ENCODE measurements around the gene KLK11.

KLK11 gene

DNA sequence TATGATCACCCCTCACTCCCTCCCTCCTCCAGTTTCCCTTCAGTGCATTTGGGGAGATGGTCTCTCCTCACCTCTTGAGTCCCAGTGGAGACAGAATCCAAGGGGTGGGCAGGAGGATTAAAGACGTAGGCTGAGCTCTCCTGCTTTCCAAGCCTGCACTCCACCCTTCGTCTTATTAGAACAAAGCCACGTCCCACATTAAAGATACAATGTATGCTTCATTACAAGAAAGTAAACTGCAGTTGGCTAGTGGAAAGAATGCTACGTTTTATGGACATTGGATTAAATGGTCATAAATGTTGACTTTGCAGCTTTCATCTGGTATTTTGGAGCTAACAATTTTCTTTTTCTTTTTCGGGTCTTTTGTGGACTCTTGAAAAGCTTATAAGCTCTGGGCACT lies 1.5 kb upstream of the KLK11 start:
- DNase-seq (ENCODE audit: low read depth) = no peak

DNA sequence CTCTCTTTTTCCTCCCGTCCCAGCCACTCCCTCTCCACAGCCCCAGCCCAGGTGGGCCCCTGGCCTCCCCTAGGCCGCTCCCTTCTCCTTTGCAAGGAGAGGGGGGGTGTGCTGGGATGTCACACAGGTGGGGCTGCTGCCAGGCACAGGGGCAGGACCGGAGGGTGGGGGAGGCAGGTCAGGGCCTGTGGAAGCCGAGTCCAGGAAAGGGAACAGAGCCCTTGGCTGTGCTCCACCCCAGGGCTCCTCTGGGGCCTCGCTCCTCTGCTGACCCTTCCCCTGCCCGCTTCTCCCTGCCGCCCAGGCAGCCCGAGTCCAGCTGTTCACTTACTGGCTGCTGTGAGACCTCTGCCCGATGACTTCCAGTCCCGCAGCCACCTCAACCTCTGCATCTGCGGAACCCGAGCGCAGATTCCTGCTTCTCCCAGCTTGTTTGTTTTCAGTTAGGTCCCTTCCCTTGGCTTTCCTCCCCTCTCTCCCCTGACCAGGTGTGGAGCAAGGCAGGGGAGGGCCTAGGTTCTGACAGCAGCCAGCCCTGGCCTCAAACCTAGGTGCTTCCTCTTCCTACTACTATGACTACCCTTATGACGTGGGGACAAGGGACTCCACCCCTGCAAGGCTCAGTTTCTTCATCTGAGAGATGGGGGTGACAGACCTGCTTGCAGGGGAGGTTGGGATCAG lies 850 bp upstream of the KLK11 start:
- DNase-seq (ENCODE audit: low read depth) = no peak

DNA sequence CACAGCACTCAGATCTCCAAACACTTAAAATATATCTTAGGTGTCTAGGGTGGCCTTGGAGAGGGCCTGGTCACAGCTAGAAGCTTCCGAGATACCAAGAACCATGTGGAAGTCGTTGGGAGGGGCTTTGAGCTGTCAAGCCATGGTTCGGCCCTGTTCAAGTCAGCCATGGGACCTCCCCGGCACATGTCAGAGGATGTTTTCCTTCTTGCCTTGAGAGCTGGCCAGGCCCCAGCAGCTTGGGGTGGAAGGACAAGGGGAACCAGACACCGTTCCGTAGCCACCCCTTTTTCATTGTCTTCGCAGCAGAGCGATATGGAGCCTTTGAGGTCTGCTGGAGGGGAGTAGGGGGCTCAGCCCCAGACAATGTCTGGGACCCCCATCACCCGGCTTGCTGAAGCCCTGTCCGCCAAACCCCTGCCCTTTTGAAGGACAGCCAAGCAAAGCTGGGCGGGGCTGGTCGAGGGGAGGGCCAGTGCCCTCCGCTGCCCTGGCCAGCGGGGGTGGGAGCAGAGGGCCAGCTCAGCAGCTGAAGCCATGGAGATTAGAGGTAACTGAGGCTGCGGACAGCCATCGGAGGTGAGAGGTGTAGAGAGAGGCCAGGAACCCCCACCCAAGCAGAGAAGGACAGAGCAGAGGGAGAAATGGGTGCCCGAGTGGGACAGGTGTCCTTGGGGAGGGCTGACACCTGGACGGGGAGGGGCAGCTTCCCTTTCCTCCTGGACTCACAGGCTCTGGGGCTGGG lies 435 bp downstream of the KLK11 start:
- no peak for DNase-seq (ENCODE audit: low read depth)

DNA sequence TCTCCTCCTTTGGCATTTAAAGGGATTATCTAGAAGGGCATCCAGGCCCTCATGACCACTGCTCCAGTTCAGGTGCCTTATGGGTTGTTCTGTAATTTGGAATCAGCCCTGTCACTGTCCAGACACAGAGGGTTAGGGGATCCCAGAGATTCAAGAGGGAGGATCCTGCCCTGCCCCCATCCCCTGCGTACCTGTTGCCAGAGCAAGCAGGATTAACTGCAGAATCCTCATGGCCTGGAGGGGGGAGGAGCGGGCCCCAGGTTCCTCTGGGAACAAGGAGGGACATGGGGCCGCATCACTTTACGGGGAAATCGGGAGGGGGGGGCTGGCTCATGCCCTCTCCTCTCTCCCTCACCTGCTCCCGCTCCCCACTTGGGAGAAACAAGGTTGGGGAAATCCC lies 1.0 kb downstream of the KLK11 start:
- no peak for DNase-seq (ENCODE audit: low read depth)

DNA sequence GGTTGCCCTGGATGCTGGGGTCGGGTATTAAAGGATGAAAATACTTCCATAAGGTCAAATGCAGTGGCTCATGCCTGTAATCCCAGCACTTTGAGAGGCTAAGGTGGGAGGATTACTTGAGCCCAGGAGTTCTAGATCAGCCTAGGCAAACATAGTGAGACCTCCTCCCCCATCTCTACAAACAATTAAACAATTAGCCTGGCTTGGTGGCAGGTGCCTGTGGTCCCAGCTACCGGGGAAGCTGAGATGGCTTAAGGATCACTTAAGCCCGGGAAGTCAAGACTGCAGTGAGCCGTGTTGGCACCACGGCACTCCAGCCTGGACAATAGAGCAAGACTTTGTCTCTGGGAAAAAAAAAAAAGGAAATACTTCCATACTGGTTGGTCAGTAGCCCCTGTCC lies 1.5 kb downstream of the KLK11 start:
- DNase-seq (ENCODE audit: low read depth) = no peak

DNA sequence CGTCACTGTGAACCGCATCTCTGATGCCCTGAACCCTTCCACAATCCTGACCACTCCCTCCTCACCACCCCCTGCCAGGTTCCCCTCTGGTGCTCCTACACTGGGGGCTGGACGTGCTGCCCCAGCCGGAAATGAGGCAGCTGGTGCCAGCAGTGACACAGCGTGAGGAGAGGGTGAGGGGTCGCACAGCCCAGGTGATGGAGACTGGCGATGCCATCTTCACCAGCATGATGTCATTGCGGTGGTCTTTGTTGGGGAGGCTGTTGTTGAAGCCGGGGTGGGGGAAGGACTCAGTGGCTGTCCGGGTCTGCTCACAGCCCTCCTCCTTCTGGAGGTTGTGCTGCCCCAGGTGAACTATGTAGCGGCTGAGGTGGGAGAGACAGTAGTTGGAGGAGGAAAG lies 2.5 kb downstream of the KLK11 start:
- no peak for DNase-seq (ENCODE audit: low read depth)

DNA sequence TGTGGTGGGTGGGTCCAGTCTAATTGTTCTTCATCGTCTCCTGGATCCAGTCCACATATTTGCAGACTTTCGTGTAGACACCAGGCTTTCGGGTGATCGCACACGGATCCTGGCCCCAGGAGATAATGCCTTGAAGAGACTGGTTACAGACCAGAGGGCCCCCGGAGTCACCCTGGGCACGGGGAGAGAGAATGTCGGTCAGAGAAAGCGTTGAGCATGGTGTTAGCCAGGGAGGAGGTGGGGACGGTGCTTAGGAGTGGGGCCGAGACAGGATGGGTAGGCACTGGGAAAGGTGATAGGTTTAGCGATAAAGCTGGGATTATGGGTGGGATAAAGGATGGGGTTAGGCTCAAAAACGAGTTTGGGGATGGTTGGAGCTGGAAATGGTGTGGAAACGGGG lies 3.9 kb downstream of the KLK11 start:
- no peak for DNase-seq (ENCODE audit: low read depth)

DNA sequence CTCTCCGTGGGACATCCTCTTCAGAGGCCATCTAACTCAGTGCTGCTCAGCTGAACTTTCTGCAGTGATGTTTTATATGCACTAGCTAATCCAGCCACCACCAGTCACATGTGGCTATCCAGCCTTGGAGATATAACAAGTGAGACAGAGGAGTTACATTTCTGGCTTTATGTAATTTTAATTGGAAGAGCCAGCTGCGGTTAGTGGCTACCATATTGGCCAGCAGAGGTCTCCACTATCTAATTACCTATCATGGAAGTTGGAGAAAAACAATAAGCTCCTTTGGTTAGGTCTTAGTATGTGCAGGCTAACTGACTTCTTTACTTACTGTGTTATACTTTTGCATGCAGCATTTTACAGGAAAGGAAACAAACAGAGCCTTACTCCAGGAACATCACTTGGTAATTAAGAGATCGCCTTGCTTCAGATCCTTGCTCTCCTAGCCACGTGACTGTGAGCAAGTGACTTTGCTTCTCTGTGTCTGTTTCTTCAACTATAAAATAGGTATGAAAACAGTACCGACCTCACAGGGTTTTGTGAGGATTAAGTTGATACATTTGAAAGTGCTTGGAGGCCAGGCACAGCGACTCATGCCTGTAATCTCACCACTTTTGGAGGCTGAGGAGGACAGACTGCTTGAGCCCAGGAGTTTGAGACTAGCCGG lies 5.3 kb downstream of the KLK11 start:
- DNase-seq (ENCODE audit: low read depth) = no peak

DNA sequence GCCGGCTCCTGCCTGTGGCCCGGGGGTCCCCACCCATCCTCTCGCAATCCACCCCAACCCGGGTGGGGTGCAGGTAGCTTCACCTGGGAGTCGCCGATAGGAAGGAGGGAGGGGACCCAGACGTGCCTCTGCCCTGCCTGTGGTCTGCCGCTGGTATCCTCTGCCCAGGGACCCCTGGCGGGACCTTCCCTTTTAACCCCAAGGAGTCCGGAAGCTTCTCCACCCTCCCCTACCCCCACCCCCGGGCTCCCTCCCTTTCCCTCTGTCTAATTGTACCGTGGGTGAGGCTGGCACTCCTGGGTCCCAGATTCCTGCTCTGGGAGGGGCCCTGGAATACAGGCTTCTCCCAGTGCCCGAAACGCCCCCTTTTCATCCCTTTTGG lies 6.9 kb downstream of the KLK11 start, which contains the start of gene KLK10:
TSS of gene KLK10 (minus strand) at position 166 of the 382 bp plus-strand sequence. CDS start 579 bp downstream, outside the sequence.
- no peak for DNase-seq (ENCODE audit: low read depth)

DNA sequence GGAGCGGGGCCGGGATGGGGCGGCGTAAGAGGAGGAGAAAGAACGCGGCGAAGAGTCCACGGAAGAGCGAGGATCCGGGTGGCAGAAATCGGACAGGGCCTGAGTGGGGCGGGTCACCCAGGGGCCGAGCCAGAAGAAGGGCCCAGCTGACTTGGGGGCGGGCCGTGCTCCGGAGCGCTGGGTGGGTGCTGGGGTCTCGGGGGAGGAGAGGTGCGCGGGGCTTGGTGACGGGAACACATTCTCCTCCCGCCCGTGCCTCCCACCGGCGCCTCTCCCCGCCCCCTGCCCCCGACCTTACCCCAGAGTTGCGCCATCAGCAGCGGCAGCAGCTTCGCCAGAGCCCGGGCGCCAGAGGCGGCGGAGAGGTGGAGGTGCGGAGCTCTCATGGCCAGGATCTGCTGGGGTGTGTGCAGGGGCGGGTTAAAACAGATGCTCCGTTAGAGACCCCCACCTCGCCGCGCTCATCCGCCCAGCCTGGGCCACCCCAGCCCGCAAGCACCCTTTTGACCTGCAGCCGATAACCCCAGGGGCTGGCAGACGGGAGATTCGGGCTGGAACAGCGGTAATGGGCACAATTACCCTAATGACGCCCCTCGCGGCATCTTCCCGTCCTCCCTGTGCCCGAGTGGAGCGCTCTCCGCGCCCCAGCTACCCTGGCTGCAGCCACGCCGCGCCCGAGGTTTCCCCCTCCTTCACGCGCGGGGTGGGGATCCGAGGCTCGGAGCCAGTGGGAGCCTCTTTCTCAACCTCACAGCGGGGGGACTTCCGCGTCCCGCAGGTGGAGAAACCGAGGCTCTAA lies 7.5 kb downstream of the KLK11 start:
- no peak for DNase-seq (ENCODE audit: low read depth)

DNA sequence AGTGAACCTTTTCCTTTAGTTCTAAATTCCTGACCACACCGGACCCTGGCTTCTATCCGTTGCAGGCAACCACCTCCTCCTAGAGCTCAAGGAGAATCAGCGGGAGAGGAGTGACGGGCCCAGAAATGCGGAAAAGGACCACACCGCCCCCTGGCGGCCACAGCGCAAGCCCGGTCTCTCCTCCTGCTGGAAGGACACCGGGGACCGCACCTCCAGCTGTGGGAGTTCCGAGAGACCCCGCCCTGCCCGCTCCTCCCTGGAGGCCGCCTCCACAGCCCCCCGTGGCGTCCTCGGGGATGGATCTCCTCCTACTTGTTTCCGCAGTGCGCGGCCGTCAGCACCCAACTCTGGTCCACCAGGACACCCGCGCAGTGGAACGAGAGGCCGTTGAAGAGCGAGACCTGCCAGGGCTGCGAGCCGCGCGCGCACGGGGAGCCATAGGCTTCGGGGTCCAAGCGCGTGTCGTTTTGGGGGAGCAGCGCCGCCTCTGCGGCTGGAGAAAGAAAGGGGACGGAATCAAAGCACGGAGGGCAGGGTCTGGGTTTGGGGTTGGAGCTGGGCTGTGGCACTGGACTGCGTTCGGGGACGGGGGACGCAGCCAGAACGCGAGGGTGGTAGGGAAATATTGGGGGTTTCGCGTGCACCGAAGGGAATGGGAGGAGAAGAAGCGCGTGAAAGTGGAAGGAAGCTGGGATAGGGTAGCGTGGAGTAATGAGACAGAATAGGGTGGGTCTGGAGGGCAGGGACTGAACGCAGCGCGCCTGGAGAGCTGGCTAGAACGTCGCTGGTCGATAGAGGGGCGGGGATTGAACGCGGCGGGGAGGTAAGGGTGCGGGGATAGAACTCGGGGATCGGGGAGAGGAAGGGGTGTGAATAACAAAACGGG lies 9.4 kb downstream of the KLK11 start:
- DNase-seq (ENCODE audit: low read depth) = peak; percentile 59

DNA sequence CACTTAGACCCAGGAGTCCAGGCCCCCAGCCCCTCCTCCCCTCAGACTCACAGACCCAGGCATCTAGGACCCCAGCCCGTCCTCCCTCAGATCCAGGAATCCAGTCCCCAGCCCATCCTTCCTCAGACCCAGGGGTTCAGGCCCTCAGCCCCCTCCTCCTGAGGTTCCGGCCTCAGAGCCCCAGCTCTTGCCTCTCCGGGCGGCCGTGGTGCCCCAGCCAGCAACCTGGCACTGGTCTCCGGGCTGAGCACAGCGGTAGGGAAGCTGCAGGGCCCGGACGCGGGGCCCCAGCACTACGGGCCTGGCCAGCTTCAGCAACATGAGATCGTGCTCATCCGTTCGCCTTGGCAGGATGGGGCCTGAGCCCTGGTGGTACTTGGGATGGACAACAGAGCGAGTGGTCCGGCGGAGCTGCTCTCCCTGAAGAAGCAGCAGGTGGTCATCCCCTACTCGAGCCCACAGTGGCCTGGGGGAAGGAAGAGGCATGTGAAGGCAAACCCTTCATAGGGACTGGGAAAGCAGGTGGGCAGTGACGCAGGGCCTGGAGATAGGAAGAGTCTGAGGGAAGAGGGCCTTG lies 10.6 kb downstream of the KLK11 start:
- DNase-seq (ENCODE audit: low read depth) = no peak

DNA sequence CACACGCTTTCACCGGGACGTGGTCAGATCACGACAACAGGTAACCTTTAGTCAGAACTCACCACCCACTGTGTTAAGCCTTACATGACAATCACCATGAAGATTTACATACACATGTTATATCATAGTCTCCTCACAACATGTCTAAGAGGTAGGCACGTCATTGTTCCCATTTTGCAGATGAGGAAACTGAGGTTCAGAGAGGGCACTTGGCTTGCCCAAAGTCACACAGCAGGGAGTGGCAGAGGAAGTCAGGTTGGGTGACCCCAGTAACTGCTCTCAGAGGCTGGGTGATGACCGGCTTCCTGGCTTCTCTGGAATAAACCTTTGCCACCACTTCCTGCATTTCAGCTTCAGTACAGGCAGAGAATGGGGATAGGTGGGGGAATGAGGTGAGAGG lies 12.2 kb downstream of the KLK11 start:
- no peak for DNase-seq (ENCODE audit: low read depth)

DNA sequence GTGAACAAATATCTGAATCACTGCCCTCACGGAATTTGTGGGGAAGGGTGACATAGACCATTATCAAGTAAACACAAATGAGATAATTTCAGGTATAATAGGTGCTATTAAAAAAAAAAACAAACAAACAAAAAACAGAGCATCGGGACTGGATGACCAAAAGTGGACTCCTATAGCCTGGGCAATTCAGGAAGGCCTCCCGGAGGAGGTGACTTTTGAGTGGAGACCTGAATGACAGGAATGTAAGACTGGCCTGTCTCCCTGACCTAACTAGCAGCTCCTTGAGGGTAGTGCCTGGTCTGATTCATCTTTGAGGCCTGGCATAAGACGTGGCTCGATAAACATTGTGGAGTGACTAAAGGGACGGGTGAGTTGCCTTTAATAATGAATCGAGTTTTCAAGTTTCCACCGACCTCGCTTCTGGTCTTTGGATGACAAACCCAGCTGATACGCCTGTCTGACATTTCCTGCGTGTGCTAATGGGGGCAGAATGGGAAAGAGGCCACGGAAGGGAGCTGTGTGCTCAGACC lies 13.7 kb downstream of the KLK11 start:
- DNase-seq (ENCODE audit: low read depth) = no peak

DNA sequence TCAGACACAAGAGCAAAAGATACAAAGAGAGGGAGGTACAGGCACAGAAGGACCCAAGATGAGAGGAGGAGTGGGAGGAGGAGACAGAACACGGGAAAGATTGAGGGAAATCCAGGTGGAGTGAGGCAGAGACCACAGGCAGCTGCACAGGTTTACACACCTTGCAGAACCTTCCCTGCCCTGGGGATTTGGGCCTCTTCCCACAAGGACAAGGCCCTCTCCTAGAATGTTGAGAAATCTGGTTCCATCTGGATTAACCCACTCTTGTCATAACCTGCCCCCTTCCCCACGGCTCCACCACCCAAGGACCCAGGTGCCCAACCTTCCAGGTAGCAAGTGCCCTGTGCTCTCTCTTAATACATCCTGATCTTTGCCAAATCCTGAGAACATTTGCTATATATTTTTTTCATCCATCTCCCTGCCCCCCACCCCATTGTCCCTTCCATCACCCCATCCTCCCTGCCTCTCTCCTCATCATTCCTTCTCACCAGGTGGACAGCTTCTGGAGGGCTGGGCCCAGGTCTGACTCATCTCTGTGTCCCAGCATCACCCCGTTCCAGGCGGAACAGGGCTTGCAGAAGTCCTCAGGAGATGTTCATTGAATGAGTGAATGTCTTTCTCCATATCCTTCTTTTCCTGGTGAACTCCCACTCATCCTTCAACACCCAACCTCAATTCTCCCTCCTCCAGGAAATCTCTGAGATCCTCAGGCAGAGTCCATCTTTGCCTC lies 16.2 kb downstream of the KLK11 start:
- no peak for DNase-seq (ENCODE audit: low read depth)

DNA sequence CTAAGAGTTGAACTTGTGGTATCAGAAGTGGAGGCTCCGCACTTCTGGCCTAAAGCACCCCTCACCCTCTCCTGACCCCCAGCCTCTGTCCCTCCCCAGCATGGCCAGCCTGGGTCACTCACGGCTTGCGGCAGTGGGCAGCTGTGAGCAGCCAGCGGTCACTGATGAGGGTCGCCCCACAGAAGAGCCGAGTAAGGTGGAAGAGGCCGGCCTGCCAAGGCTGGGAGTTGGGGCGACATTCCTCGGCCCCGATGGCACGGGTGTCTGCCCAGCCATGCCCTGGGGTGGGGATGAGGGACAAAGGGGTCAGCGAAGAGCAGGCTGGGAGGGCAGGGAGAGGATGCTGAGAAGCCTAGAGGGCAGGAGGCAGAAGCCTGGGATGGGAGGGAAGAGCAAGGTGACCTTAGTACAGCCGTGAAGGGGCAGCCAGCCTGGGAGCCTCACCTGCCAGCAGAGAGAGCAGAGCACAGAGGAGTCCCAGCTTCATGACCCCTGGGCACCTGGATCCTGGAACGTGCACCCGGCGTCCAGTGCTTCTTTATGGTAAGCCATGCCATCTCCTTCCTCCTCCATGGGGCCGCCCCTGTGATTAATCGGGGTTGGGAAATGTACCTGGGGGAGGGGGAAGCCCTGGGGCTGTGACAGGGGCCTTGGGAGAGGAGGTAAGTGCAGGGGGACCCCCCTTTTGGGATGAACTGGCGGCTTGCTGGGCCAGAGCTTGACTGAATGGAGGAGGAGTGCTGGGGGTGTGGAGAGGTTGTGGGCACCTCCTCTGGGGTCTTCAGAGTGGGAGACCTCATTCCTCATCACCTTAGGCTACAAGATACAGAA lies 17.1 kb downstream of the KLK11 start:
- DNase-seq (ENCODE audit: low read depth) = no peak

DNA sequence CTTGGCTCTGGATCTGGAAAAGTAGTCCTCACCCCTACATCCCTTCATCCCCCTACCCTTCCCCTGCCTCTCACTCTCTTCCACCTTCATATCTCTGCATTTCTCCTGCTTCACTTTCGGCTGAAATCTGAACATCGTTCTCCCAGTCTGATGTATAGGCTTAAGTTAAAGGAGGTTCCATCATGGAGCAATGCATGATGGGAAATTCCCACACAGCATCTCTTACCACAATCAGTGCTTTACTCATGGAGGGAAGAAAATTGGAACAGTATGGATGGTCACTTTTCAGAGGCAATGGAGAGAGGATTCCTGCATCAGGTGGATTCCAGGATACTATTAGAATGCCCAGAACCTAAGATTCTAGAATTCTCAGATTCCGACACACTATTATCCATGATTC lies 18.9 kb downstream of the KLK11 start:
- no peak for DNase-seq (ENCODE audit: low read depth)

DNA sequence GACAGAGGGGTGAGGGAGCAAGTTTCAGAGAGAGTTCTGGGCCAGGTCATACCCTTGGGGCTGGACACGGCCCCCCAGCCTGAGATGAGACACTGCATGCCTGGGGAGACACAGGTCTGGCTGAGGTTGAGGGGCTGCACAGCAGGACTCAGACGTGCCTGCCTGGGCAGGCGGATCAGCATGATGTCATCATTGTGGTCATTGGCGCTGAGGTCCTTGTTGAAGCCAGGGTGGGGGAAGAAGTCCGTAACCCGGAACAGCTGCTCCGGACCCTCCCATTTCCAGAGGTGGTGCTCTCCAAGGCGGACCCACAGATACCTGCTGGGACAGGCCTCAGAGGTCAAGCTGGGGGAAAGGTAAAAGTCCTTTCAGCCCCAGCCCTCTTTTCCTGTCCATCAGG lies 20.0 kb downstream of the KLK11 start:
- no peak for DNase-seq (ENCODE audit: low read depth)

DNA sequence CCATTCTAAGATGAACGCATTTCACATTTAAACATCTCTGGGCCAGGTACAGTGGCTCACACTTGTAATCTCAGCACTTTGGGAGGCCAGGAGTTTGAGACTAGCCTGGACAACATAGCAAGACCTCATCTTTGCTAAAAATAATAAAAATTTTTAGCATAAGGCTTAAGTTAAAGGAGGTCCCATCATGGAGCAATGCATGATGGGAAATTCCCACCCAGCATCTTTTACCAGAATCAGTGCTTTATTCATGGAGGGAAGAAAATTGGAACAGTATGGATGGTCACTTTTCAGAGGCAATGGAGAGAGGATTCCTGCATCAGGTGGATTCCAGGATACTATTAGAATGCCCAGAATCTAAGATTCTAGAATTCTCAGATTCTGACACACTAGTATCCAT lies 21.2 kb downstream of the KLK11 start:
- DNase-seq (ENCODE audit: low read depth) = no peak

Measured in stimulated activated CD8-positive, alpha-beta memory T cell treated with anti-CD3 and anti-CD28 coated beads, Interleukin-15, amount 100 ng/mL, for 24 hours (primary cell).